IMR-90 (cell line): Measurements from ENCODE around the gene PBLD. TPM values are rescaled to one million over a fixed set of nuclear protein-coding genes. Genes with fewer than 3 reads are reported as not detected.

Experiments used
- ATAC-seq: fragments of 200-7000 bp; cut with Tn5 transposase; 2 replicates; pipeline ENCODE4 v1.9.1; 2020; ENCODE audit warnings: low read depth, mild to moderate bottlenecking, moderate library complexity
- BruUV-seq: library from RNA; stranded (reverse); fragments of 400-500 nt; replicated peaks from 2 replicates; lab custom pipeline; 2021; lab: Mats Ljungman, UMichigan
- CTCF ChIA-PET: fragments of 300-600 bp; formaldehyde crosslinking; extraction: SDS; loops from one replicate; lab custom pipeline; 2021; ENCODE audit warnings: antibody characterized with exemption; lab: Yijun Ruan, JAX
- POLR2A ChIA-PET: fragments of 300-600 bp; sonication (Branson Sonifier 250); formaldehyde crosslinking; loops from one replicate; lab custom pipeline; 2022; ENCODE audit warnings: antibody characterized with exemption; ENCODE audit not compliant: unreplicated experiment; lab: Charles Lee
- DNase-seq: peaks from one replicate; pipeline ENCODE4 v3.0.0; 2013
- H2AFZ ChIP-seq: replicated peaks from 2 replicates; pipeline ENCODE3; 2013; ENCODE audit warnings: low read length, mild to moderate bottlenecking; ENCODE audit not compliant: poor library complexity
- H2AK5ac ChIP-seq: 2 replicates; pipeline ENCODE4 v1.6.1; 2013; ENCODE audit warnings: low read depth, low read length, inconsistent platforms
- H2AK9ac ChIP-seq: replicated peaks from 2 replicates; pipeline ENCODE3; 2013; ENCODE audit warnings: mild to moderate bottlenecking, low read depth, low read length, moderate library complexity; ENCODE audit not compliant: poor library complexity
- H2BK120ac ChIP-seq: 2 replicates; pipeline ENCODE4 v1.6.1; 2013; ENCODE audit warnings: low read depth, low read length, inconsistent platforms
- H2BK15ac ChIP-seq: 3 replicates; pipeline ENCODE4 v1.6.1; 2013; ENCODE audit warnings: low read depth, low read length, inconsistent platforms
- H2BK20ac ChIP-seq: 2 replicates; pipeline ENCODE4 v1.6.1; 2013; ENCODE audit warnings: low read depth, mild to moderate bottlenecking, inconsistent platforms, low read length, moderate library complexity
- H2BK5ac ChIP-seq: 2 replicates; pipeline ENCODE4 v1.6.1; 2013; ENCODE audit warnings: mild to moderate bottlenecking, low read depth, low read length, inconsistent platforms; ENCODE audit not compliant: poor library complexity, severe bottlenecking
- H3K14ac ChIP-seq: replicated peaks from 2 replicates; pipeline ENCODE4 v1.6.1; 2013; ENCODE audit warnings: low read depth, low read length, inconsistent platforms
- H3K18ac ChIP-seq: 2 replicates; pipeline ENCODE4 v1.6.1; 2013; ENCODE audit warnings: low read depth, low read length, control low read depth
- H3K23ac ChIP-seq: 2 replicates; pipeline ENCODE4 v1.6.1; 2013; ENCODE audit warnings: low read depth, low read length, inconsistent platforms
- H3K27ac ChIP-seq: 2 replicates; pipeline ENCODE4 v1.5.1; 2013; ENCODE audit warnings: mild to moderate bottlenecking, control low read depth, low read length; ENCODE audit not compliant: insufficient read depth
- H3K27me3 ChIP-seq: 2 replicates; pipeline ENCODE4 v1.6.1; 2013; ENCODE audit warnings: low read length; ENCODE audit not compliant: control insufficient read depth, insufficient read depth
- H3K36me3 ChIP-seq: 2 replicates; pipeline ENCODE4 v1.6.1; 2013; ENCODE audit warnings: low read length, mixed read lengths; ENCODE audit not compliant: control insufficient read depth, insufficient read depth
- H3K4ac ChIP-seq: 2 replicates; pipeline ENCODE4 v1.6.1; 2013; ENCODE audit warnings: low read depth, low read length, inconsistent platforms
- H3K4me1 ChIP-seq: 2 replicates; pipeline ENCODE4 v1.6.1; 2013; ENCODE audit warnings: low read length, mixed read lengths; ENCODE audit not compliant: control insufficient read depth, insufficient read depth
- H3K4me2 ChIP-seq: 2 replicates; pipeline ENCODE4 v1.6.1; 2013; ENCODE audit warnings: low read depth, mild to moderate bottlenecking, control low read depth, low read length, moderate library complexity
- H3K4me3 ChIP-seq: 2 replicates; pipeline ENCODE4 v1.5.1; 2013; ENCODE audit warnings: low read depth, mild to moderate bottlenecking, control low read depth, low read length, moderate library complexity; ENCODE audit not compliant: insufficient read depth
- H3K56ac ChIP-seq: 2 replicates; pipeline ENCODE4 v1.6.1; 2013; ENCODE audit warnings: low read length, inconsistent platforms; ENCODE audit not compliant: insufficient read depth; ENCODE audit errors: extremely low read depth
- H3K79me1 ChIP-seq, 2 experiments: 2 replicates each; pipeline ENCODE4 v1.6.1; 2013; ENCODE audit warnings: low read length in 2 of 2, inconsistent platforms in 1 of 2, low read depth in 1 of 2
- H3K9ac ChIP-seq: 2 replicates; pipeline ENCODE4 v1.6.1; 2013; ENCODE audit warnings: low read depth, low read length, control low read depth
- H3K9me1 ChIP-seq: 2 replicates; pipeline ENCODE4 v1.6.1; 2013; ENCODE audit warnings: low read length, inconsistent platforms; ENCODE audit not compliant: insufficient read depth
- H3K9me3 ChIP-seq: 2 replicates; pipeline ENCODE4 v1.6.1; 2013; ENCODE audit warnings: low read length; ENCODE audit not compliant: control insufficient read depth, insufficient read depth
- H4K20me1 ChIP-seq: 2 replicates; pipeline ENCODE4 v1.6.1; 2013; ENCODE audit warnings: low read length, inconsistent platforms; ENCODE audit not compliant: insufficient read depth
- H4K5ac ChIP-seq: 2 replicates; pipeline ENCODE4 v1.6.1; 2013; ENCODE audit warnings: mild to moderate bottlenecking, low read depth, low read length, control low read depth
- H4K8ac ChIP-seq, 2 experiments: 2 replicates each; pipeline ENCODE4 v1.6.1; 2013; ENCODE audit warnings: low read depth in 2 of 2, low read length in 2 of 2, control low read depth in 1 of 2, inconsistent platforms in 1 of 2
- H4K91ac ChIP-seq: 2 replicates; pipeline ENCODE4 v1.6.1; 2013; ENCODE audit warnings: low read depth, low read length, inconsistent platforms; ENCODE audit not compliant: insufficient read depth
- CEBPB ChIP-seq: IDR thresholded peaks from 2 replicates; pipeline ENCODE4 v1.6.1; 2012; ENCODE audit warnings: low read depth, low read length, improper control_type of control experiment
- CHD1 ChIP-seq: IDR thresholded peaks from 2 replicates; pipeline ENCODE4 v1.6.1; 2012; ENCODE audit warnings: low read depth, low read length, improper control_type of control experiment
- CTCF ChIP-seq: conservative IDR thresholded peaks from 2 replicates; pipeline ENCODE4 v1.5.1; 2012; ENCODE audit warnings: mild to moderate bottlenecking, low read depth, low read length, improper control_type of control experiment
- ELK1 ChIP-seq: fragments of 150-350 bp; IDR thresholded peaks from 2 replicates; pipeline ENCODE4 v1.6.1; 2016; ENCODE audit warnings: low read depth, mild to moderate bottlenecking, low read length, moderate library complexity, borderline replicate concordance
- FOS ChIP-seq: fragments of 150-350 bp; IDR thresholded peaks from 2 replicates; pipeline ENCODE4 v1.6.1; 2016; ENCODE audit warnings: low read depth, low read length
- MAFK ChIP-seq: IDR thresholded peaks from 2 replicates; pipeline ENCODE4 v1.6.1; 2012; ENCODE audit warnings: low read depth, low read length, improper control_type of control experiment
- MAZ ChIP-seq: IDR thresholded peaks from 2 replicates; pipeline ENCODE4 v1.6.1; 2012; ENCODE audit warnings: low read depth, mild to moderate bottlenecking, low read length, improper control_type of control experiment, moderate library complexity, borderline replicate concordance
- MXI1 ChIP-seq: IDR thresholded peaks from 2 replicates; pipeline ENCODE4 v1.6.1; 2012; ENCODE audit warnings: low read depth, mild to moderate bottlenecking, low read length, moderate library complexity, borderline replicate concordance
- POLR2A ChIP-seq: IDR thresholded peaks from 2 replicates; pipeline ENCODE4 v1.6.1; 2012; ENCODE audit warnings: mild to moderate bottlenecking, low read depth, low read length
- RAD21 ChIP-seq: IDR thresholded peaks from 2 replicates; pipeline ENCODE4 v1.6.1; 2012; ENCODE audit warnings: low read length, improper control_type of control experiment
- RCOR1 ChIP-seq: IDR thresholded peaks from 2 replicates; pipeline ENCODE4 v1.6.1; 2012; ENCODE audit warnings: mild to moderate bottlenecking, low read length, improper control_type of control experiment; ENCODE audit not compliant: insufficient replicate concordance
- RFX5 ChIP-seq: IDR thresholded peaks from 2 replicates; pipeline ENCODE4 v1.8.0; 2012; ENCODE audit warnings: low read depth, mild to moderate bottlenecking, low read length, moderate library complexity
- SMC3 ChIP-seq: fragments of 150-350 bp; IDR thresholded peaks from 2 replicates; pipeline ENCODE4 v1.6.1; 2016; ENCODE audit warnings: low read depth, mild to moderate bottlenecking, antibody characterized with exemption, low read length, moderate library complexity
- dilution Hi-C: fragments of 300-500 bp; cut with HindIII; formaldehyde crosslinking; loops from one replicate; pipeline ENCODE4 v1.14.3; 2018; ENCODE audit warnings: low sequenced_read_pairs; ENCODE audit not compliant: unreplicated experiment
- in situ Hi-C: fragments of 300-500 bp; cut with MboI; formaldehyde crosslinking; loops from 3 replicates; pipeline ENCODE4 v1.14.3; 2019; ENCODE audit warnings: low sequenced_read_pairs, inconsistent platforms, mixed read lengths
- intact Hi-C: fragments of 100-400 bp; cut with micrococcal nuclease; formaldehyde crosslinking; loops from 2 replicates; pipeline ENCODE4 v1.10.0; 2022
- polyA plus RNA-seq, 3 experiments: library from polyadenylated mRNA; depleted of rRNA; stranded (reverse); fragments of >200 nt; gene quantifications; 2 replicates each; pipeline ENCODE4 v1.2.3, GENCODE V29; 2012; ENCODE audit warnings: low replicate concordance in 1 of 3
- total RNA-seq: library from RNA; depleted of rRNA; stranded (reverse); fragments of >200 nt; gene quantifications from 2 replicates; pipeline ENCODE4 v1.2.3, GENCODE V29; 2012

PBLD gene
- total and polyA plus RNA-seq, 2 of the 4 experiments (the other 2 are of a cell fraction), result 3.3 to 5.7 TPM

- Histone ChIP-seq H3K56ac (no peak overlapping the region), H3K14ac (no peak overlapping the region), H3K27me3 (peaks cover 2% of the 10 kb centered on the region; the same call in 1 of the 2 replicates), H2AK9ac (no peak overlapping the region), H3K4me1 (peaks cover 7% of the 10 kb centered on the region; the same call in 1 of the 2 replicates), H2AK5ac (no peak overlapping the region), H2AFZ (no peak overlapping the region), H2BK5ac (no peak overlapping the region), H3K9me1 (no peaks in the 10 kb centered on the region), H4K5ac (no peak overlapping the region), H3K36me3 (no peaks in the 10 kb centered on the region), H3K18ac (no peak overlapping the region), H3K9me3 (0 out of 2 replicates have a peak, but pooled peaks cover 3% of the 10 kb centered on the region), H3K4me3 (no peak overlapping the region), H3K23ac (no peak overlapping the region), H3K79me1 (no peaks in the 10 kb centered on the region), H3K27ac (no peak overlapping the region), H4K91ac (no peak overlapping the region), H4K8ac (no peak overlapping the region), H3K9ac (no peak overlapping the region), H2BK120ac (no peak overlapping the region), H2BK20ac (no peak overlapping the region), H3K4me2 (no peak overlapping the region), H3K4ac (no peak overlapping the region), H4K20me1 (no peaks in the 10 kb centered on the region), H2BK15ac (no peak overlapping the region)
- CTCF ChIA-PET, result no interaction called here
- dilution Hi-C loops (no loop called here), in situ Hi-C loops (no loop called here), intact Hi-C loops (no loop called here)
- TF ChIP-seq POLR2A, result no peak
- no peak for TF ChIP-seq CTCF
- no peak for TF ChIP-seq CHD1
- TF ChIP-seq RFX5, result no peak
- TF ChIP-seq SMC3, result no peak
- no peak for TF ChIP-seq CEBPB
- no peak for TF ChIP-seq FOS
- no peak for TF ChIP-seq RCOR1
- no peak for TF ChIP-seq ELK1
- TF ChIP-seq RAD21, result no peak
- no peak for TF ChIP-seq MAFK
- TF ChIP-seq MAZ, result no peak
- no peak for TF ChIP-seq MXI1
- DNase-seq, result no peak
- POLR2A ChIA-PET, result no interaction called here
- no peak for ATAC-seq
- BruUV-seq, result no TSS peak
These were observed 59.9 kb downstream of the PBLD start for GRCh38 chr10:68272833-68273232.
